WTC11 (cell line): Measurements from ENCODE around the gene CCDC24. TPM values are rescaled to one million over a fixed set of nuclear protein-coding genes. Genes with fewer than 3 reads are reported as not detected.
A peak's percentile ranks its signal among the peaks of the same experiment; 100 is the strongest.

Source experiments
- ATAC-seq: fragments of 200-7000 bp; cut with Tn5 transposase; 2 replicates; pipeline ENCODE4 v1.10.0; 2021; ENCODE audit warnings: mild to moderate bottlenecking, moderate library complexity
- CTCF ChIA-PET: fragments of 300-600 bp; sonication (Branson Sonifier 250); formaldehyde crosslinking; loops from one replicate; lab custom pipeline; 2021; ENCODE audit warnings: antibody characterized with exemption; lab: Charles Lee
- POLR2A ChIA-PET: fragments of 350-600 bp; sonication (Branson Sonifier 250); formaldehyde crosslinking; loops from one replicate; lab custom pipeline; 2021; ENCODE audit warnings: antibody characterized with exemption; lab: Charles Lee
- DNase-seq: peaks from one replicate; pipeline ENCODE4 v3.0.0; 2021; ENCODE audit warnings: low spot score
- H3K27ac Mint-ChIP-seq: 2 replicates; pipeline ENCODE4 v1.8.0; 2021; ENCODE audit warnings: mixed read lengths
- H3K27me3 Mint-ChIP-seq: 2 replicates; pipeline ENCODE4 v1.8.0; 2021; ENCODE audit warnings: low read depth, mild to moderate bottlenecking, moderate library complexity, mixed read lengths
- H3K36me3 Mint-ChIP-seq: 2 replicates; pipeline ENCODE4 v1.8.0; 2021; ENCODE audit warnings: mixed read lengths
- H3K4me1 Mint-ChIP-seq: 2 replicates; pipeline ENCODE4 v1.8.0; 2022; ENCODE audit warnings: mixed read lengths
- H3K4me3 Mint-ChIP-seq: 2 replicates; pipeline ENCODE4 v1.8.0; 2021; ENCODE audit warnings: mild to moderate bottlenecking, moderate library complexity, mixed read lengths
- H3K9me3 Mint-ChIP-seq: 2 replicates; pipeline ENCODE4 v1.8.0; 2021; ENCODE audit warnings: mixed read lengths
- CREB1 ChIP-seq: sonication (generic); formaldehyde crosslinking; IDR thresholded peaks from 2 replicates; pipeline ENCODE4 v1.8.0; 2023; ENCODE audit warnings: mild to moderate bottlenecking, missing genetic modification reagents
- ESRRA ChIP-seq: sonication (generic); formaldehyde crosslinking; IDR thresholded peaks from 2 replicates; pipeline ENCODE4 v1.8.1; 2022; ENCODE audit warnings: mild to moderate bottlenecking, missing genetic modification reagents, borderline replicate concordance
- FOXP1 ChIP-seq: sonication (generic); formaldehyde crosslinking; IDR thresholded peaks from 2 replicates; pipeline ENCODE4 v1.8.0; 2022; ENCODE audit warnings: missing genetic modification reagents, mild to moderate bottlenecking, moderate library complexity, borderline replicate concordance
- GRHL2 ChIP-seq: fragments of 250-450 bp; sonication (Bioruptor Pico); IDR thresholded peaks from 2 replicates; pipeline ENCODE4 v1.8.0; 2022; ENCODE audit warnings: mild to moderate bottlenecking, moderate library complexity; ENCODE audit not compliant: insufficient replicate concordance, severe bottlenecking
- IRF2 ChIP-seq: sonication (generic); formaldehyde crosslinking; IDR thresholded peaks from 2 replicates; pipeline ENCODE4 v1.8.0; 2022; ENCODE audit warnings: low read depth, missing genetic modification reagents, borderline replicate concordance
- SMAD3 ChIP-seq: sonication (generic); formaldehyde crosslinking; IDR thresholded peaks from 2 replicates; pipeline ENCODE4 v1.8.0; 2022; ENCODE audit warnings: missing genetic modification reagents, mild to moderate bottlenecking, borderline replicate concordance
- SOX15 ChIP-seq: fragments of 250-450 bp; sonication (Bioruptor Pico); IDR thresholded peaks from 2 replicates; pipeline ENCODE4 v1.9.0; 2021; ENCODE audit warnings: mild to moderate bottlenecking
- SP1 ChIP-seq: sonication (generic); formaldehyde crosslinking; conservative IDR thresholded peaks from 2 replicates; pipeline ENCODE4 v1.8.1; 2022; ENCODE audit warnings: missing genetic modification reagents
- TEAD1 ChIP-seq: sonication (generic); formaldehyde crosslinking; IDR thresholded peaks from 2 replicates; pipeline ENCODE4 v1.8.0; 2022; ENCODE audit warnings: mild to moderate bottlenecking, missing genetic modification reagents
- ZNF121 ChIP-seq: sonication (generic); formaldehyde crosslinking; IDR thresholded peaks from 2 replicates; pipeline ENCODE4 v1.8.0; 2023; ENCODE audit warnings: missing genetic modification reagents
- ZNF219 ChIP-seq: sonication (generic); formaldehyde crosslinking; IDR thresholded peaks from 2 replicates; pipeline ENCODE4 v1.8.0; 2023; ENCODE audit warnings: missing genetic modification reagents, mild to moderate bottlenecking, borderline replicate concordance
- ZNF416 ChIP-seq: fragments of 250-450 bp; sonication (Bioruptor Pico); IDR thresholded peaks from 2 replicates; pipeline ENCODE4 v1.9.0; 2021; ENCODE audit warnings: mild to moderate bottlenecking, inconsistent platforms
- ZNF423 ChIP-seq: fragments of 250-450 bp; sonication (Bioruptor Pico); IDR thresholded peaks from 2 replicates; pipeline ENCODE4 v2.1.2; 2022; ENCODE audit warnings: mild to moderate bottlenecking, moderate library complexity
- total RNA-seq: library from RNA; stranded (reverse); gene quantifications from 3 replicates; pipeline ENCODE4 v1.2.3, GENCODE V29; 2021
- TF ChIP-seq, protein P1 (sequence below): fragments of 250-450 bp; sonication (Bioruptor Pico); IDR thresholded peaks from 2 replicates; pipeline ENCODE4 v2.1.2; 2022; ENCODE audit warnings: mild to moderate bottlenecking, moderate library complexity
- TF ChIP-seq, protein P2 (sequence below): sonication (generic); formaldehyde crosslinking; IDR thresholded peaks from 2 replicates; pipeline ENCODE4 v1.8.0; 2022; ENCODE audit warnings: mild to moderate bottlenecking, missing genetic modification reagents
- TF ChIP-seq, protein P3 (sequence below): fragments of 250-450 bp; sonication (Bioruptor Pico); IDR thresholded peaks from 2 replicates; pipeline ENCODE4 v1.9.0; 2021; ENCODE audit warnings: mild to moderate bottlenecking, borderline replicate concordance
- TF ChIP-seq, protein P4 (sequence below): sonication (generic); formaldehyde crosslinking; IDR thresholded peaks from 2 replicates; pipeline ENCODE4 v1.8.1; 2022; ENCODE audit warnings: mild to moderate bottlenecking, missing genetic modification reagents, moderate library complexity, borderline replicate concordance
- TF ChIP-seq, protein P5 (sequence below): fragments of 250-450 bp; sonication (Bioruptor Pico); IDR thresholded peaks from 2 replicates; pipeline ENCODE4 v1.9.0; 2021; ENCODE audit warnings: moderate library complexity, mild to moderate bottlenecking, inconsistent platforms, borderline replicate concordance
- TF ChIP-seq, protein P6 (sequence below): sonication (generic); formaldehyde crosslinking; IDR thresholded peaks from 2 replicates; pipeline ENCODE4 v1.8.1; 2023; ENCODE audit warnings: mild to moderate bottlenecking, missing genetic modification reagents
- TF ChIP-seq, protein P7 (sequence below): sonication (generic); formaldehyde crosslinking; IDR thresholded peaks from 2 replicates; pipeline ENCODE4 v1.8.1; 2023; ENCODE audit warnings: mild to moderate bottlenecking, missing genetic modification reagents

The CCDC24 gene
- total RNA-seq, 1 experiment from 2014 or later: 12.1 TPM

DNA sequence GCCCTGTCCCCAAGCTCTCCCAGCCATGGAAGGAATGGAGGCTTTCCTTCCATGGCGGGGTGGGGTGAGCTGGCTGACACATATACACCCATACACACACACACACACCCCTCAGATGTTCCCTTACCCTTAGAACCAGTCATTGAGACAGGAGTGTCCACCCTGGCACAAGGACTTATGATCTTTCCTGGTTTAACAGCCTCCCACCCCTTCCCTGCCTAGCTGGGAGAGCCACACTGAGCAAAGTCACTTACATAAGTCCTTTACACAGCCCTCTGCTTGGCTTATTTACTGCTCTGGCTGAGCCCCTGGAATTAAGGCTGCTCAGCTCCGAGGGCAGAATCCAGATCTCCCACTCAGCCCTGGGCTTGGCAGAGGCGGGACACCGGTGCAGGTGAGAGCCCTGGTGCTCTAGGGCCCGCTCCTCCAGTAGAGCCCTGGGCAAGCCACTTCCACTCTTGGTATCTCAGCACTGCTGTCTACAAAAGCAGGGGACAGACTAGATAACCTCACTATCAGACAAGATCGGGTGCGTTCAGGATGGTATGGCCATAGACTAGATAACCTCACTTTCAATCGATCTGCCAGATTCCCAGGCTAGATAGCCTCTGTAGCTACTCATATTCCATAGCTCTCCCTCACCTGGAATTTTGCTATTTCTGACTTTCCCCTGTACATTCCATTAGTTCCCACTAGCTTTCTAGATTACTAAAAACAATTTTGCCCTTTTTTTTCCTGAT is 23.1 kb downstream of the CCDC24 start:
- no peak for DNase-seq
- no peak overlapping the region for H3K4me3 Mint-ChIP-seq

More for the DNA sequence above, 23.1 kb downstream of the CCDC24 start:
- H3K36me3 Mint-ChIP-seq: no peaks in the 10 kb centered on the region
- TF ChIP-seq ZNF219 (CRISPR knock-in tag) (no peak), ESRRA (no peak), FOXP1 (no peak), SOX15 (CRISPR knock-in tag) (no peak), CREB1 (CRISPR knock-in tag) (no peak), GRHL2 (no peak), ZNF416 (CRISPR knock-in tag) (no peak), TEAD1 (CRISPR knock-in tag) (no peak), SP1 (CRISPR knock-in tag) (no peak), SMAD3 (no peak), ZNF121 (no peak; the same call in 1 of the 2 replicates), ZNF423 (no peak), IRF2 (CRISPR knock-in tag) (no peak)
- TF ChIP-seq, protein P1, sequence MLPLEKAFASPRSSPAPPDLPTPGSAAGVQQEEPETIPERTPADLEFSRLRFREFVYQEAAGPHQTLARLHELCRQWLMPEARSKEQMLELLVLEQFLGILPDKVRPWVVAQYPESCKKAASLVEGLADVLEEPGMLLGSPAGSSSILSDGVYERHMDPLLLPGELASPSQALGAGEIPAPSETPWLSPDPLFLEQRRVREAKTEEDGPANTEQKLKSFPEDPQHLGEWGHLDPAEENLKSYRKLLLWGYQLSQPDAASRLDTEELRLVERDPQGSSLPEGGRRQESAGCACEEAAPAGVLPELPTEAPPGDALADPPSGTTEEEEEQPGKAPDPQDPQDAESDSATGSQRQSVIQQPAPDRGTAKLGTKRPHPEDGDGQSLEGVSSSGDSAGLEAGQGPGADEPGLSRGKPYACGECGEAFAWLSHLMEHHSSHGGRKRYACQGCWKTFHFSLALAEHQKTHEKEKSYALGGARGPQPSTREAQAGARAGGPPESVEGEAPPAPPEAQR: no peak
- TF ChIP-seq, protein P2, sequence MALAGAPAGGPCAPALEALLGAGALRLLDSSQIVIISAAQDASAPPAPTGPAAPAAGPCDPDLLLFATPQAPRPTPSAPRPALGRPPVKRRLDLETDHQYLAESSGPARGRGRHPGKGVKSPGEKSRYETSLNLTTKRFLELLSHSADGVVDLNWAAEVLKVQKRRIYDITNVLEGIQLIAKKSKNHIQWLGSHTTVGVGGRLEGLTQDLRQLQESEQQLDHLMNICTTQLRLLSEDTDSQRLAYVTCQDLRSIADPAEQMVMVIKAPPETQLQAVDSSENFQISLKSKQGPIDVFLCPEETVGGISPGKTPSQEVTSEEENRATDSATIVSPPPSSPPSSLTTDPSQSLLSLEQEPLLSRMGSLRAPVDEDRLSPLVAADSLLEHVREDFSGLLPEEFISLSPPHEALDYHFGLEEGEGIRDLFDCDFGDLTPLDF: no peak
- TF ChIP-seq, protein P3, sequence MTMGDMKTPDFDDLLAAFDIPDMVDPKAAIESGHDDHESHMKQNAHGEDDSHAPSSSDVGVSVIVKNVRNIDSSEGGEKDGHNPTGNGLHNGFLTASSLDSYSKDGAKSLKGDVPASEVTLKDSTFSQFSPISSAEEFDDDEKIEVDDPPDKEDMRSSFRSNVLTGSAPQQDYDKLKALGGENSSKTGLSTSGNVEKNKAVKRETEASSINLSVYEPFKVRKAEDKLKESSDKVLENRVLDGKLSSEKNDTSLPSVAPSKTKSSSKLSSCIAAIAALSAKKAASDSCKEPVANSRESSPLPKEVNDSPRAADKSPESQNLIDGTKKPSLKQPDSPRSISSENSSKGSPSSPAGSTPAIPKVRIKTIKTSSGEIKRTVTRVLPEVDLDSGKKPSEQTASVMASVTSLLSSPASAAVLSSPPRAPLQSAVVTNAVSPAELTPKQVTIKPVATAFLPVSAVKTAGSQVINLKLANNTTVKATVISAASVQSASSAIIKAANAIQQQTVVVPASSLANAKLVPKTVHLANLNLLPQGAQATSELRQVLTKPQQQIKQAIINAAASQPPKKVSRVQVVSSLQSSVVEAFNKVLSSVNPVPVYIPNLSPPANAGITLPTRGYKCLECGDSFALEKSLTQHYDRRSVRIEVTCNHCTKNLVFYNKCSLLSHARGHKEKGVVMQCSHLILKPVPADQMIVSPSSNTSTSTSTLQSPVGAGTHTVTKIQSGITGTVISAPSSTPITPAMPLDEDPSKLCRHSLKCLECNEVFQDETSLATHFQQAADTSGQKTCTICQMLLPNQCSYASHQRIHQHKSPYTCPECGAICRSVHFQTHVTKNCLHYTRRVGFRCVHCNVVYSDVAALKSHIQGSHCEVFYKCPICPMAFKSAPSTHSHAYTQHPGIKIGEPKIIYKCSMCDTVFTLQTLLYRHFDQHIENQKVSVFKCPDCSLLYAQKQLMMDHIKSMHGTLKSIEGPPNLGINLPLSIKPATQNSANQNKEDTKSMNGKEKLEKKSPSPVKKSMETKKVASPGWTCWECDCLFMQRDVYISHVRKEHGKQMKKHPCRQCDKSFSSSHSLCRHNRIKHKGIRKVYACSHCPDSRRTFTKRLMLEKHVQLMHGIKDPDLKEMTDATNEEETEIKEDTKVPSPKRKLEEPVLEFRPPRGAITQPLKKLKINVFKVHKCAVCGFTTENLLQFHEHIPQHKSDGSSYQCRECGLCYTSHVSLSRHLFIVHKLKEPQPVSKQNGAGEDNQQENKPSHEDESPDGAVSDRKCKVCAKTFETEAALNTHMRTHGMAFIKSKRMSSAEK: no peak
- TF ChIP-seq, protein P4, sequence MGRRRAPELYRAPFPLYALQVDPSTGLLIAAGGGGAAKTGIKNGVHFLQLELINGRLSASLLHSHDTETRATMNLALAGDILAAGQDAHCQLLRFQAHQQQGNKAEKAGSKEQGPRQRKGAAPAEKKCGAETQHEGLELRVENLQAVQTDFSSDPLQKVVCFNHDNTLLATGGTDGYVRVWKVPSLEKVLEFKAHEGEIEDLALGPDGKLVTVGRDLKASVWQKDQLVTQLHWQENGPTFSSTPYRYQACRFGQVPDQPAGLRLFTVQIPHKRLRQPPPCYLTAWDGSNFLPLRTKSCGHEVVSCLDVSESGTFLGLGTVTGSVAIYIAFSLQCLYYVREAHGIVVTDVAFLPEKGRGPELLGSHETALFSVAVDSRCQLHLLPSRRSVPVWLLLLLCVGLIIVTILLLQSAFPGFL (CRISPR knock-in tag): no peak
- TF ChIP-seq, protein P5, sequence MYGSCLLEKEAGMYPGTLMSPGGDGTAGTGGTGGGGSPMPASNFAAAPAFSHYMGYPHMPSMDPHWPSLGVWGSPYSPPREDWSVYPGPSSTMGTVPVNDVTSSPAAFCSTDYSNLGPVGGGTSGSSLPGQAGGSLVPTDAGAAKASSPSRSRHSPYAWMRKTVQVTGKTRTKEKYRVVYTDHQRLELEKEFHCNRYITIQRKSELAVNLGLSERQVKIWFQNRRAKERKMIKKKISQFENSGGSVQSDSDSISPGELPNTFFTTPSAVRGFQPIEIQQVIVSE (CRISPR knock-in tag): no peak
- TF ChIP-seq, protein P6, sequence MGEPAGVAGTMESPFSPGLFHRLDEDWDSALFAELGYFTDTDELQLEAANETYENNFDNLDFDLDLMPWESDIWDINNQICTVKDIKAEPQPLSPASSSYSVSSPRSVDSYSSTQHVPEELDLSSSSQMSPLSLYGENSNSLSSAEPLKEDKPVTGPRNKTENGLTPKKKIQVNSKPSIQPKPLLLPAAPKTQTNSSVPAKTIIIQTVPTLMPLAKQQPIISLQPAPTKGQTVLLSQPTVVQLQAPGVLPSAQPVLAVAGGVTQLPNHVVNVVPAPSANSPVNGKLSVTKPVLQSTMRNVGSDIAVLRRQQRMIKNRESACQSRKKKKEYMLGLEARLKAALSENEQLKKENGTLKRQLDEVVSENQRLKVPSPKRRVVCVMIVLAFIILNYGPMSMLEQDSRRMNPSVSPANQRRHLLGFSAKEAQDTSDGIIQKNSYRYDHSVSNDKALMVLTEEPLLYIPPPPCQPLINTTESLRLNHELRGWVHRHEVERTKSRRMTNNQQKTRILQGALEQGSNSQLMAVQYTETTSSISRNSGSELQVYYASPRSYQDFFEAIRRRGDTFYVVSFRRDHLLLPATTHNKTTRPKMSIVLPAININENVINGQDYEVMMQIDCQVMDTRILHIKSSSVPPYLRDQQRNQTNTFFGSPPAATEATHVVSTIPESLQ (CRISPR knock-in tag): no peak
- TF ChIP-seq, protein P7, sequence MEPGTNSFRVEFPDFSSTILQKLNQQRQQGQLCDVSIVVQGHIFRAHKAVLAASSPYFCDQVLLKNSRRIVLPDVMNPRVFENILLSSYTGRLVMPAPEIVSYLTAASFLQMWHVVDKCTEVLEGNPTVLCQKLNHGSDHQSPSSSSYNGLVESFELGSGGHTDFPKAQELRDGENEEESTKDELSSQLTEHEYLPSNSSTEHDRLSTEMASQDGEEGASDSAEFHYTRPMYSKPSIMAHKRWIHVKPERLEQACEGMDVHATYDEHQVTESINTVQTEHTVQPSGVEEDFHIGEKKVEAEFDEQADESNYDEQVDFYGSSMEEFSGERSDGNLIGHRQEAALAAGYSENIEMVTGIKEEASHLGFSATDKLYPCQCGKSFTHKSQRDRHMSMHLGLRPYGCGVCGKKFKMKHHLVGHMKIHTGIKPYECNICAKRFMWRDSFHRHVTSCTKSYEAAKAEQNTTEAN (CRISPR knock-in tag): no peak
- peaks cover 7% of the 10 kb centered on the region for H3K4me1 Mint-ChIP-seq
- no peaks in the 10 kb centered on the region for H3K27me3 Mint-ChIP-seq
- POLR2A ChIA-PET: interaction anchor here (0.6 to 0.8 kb wide), 2 partner anchors 21 to 728 kb away, joined by 5 to 7 read pairs; no protein-coding TSS in a partner anchor
- H3K27ac Mint-ChIP-seq: peak overlapping the region; percentile 34
- no peak for ATAC-seq
- CTCF ChIA-PET: interaction anchor here (0.5 to 4.3 kb wide), 5 partner anchors 9 to 1016 kb away, joined by 3 to 35 read pairs (median 6); no protein-coding TSS in a partner anchor
- no peaks in the 10 kb centered on the region for H3K9me3 Mint-ChIP-seq
